ENCODE results near the gene NFKBIL1. TPM values are rescaled to one million over a fixed set of nuclear protein-coding genes. Genes with fewer than 3 reads are reported as not detected.

Gene NFKBIL1
- polyA plus RNA-seq, 1 of the 3 experiments (the other 2 are of a cell fraction), result 17.1 TPM

DNA sequence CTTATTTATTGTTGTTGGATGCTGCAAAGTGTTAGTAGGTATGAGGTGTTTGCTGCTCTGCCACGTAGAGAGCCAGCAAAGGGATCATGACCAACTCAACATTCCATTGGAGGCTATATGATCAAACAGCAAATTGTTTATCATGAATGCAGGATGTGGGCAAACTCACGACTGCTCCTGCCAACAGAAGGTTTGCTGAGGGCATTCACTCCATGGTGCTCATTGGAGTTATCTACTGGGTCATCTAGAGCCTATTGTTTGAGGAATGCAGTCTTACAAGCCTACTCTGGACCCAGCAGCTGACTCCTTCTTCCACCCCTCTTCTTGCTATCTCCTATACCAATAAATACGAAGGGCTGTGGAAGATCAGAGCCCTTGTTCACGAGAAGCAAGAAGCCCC, 37.4 kb upstream of the NFKBIL1 start:
- H4K20me1 ChIP-seq (ENCODE audit: insufficient read depth), result no peaks in the 10 kb centered on the region
- peaks cover 0 to 3% of the 10 kb centered on the region in 2 experiments; a peak in 1 of 4 replicates for H3K4me1 ChIP-seq (ENCODE audit: control insufficient read depth in 1 of 2, insufficient read depth in 2 of 2, low read depth in 1 of 2, low read length in 1 of 2)
- no peaks in the 10 kb centered on the region for H3K9me2 ChIP-seq
- no peaks in the 10 kb centered on the region for H3K36me3 ChIP-seq (replicated peaks in 1 of 2; ENCODE audit: control insufficient read depth in 1 of 2, insufficient read depth in 2 of 2, low read length in 1 of 2)
- no peak overlapping the region for H3K4me2 ChIP-seq
- no peak overlapping the region for H3K4me3 ChIP-seq (ENCODE audit: low read depth in 2 of 2, low read length in 1 of 2)
- DNase-seq, result no peak
- ChIA-PET CTCF (no interaction called here), POLR2A (no interaction called here)
- 38% methylated on average over 4 of the region's 4 CpGs for WGBS (ENCODE audit: low lambda C conversion rate)
- H3K79me2 ChIP-seq (ENCODE audit: insufficient read depth), result no peaks in the 10 kb centered on the region
- no peaks in the 10 kb centered on the region for H3K9me3 ChIP-seq
- H3K27ac ChIP-seq (ENCODE audit: low read depth in 2 of 2, low read length in 1 of 2), result no peak overlapping the region
- H3K9ac ChIP-seq, result no peak overlapping the region
- no peak overlapping the region for H2AFZ ChIP-seq (ENCODE audit: low read depth)
- H3F3A ChIP-seq (replicated peaks; ENCODE audit: insufficient read depth), result peaks cover 5% of the 10 kb centered on the region
- TF ChIP-seq RXRA (IDR thresholded peaks at IDR 0.05; ENCODE audit: borderline replicate concordance, low read depth) (no peak), TEAD4 (IDR thresholded peaks at IDR 0.05; ENCODE audit: borderline replicate concordance, insufficient read depth) (no peak), JUND (IDR thresholded peaks at IDR 0.05) (no peak), SMC3 (IDR thresholded peaks at IDR 0.05; ENCODE audit: low read depth, low read length) (no peak), NRF1 (IDR thresholded peaks at IDR 0.05; ENCODE audit: low read depth, low read length) (no peak)
- TF ChIP-seq, protein P1, sequence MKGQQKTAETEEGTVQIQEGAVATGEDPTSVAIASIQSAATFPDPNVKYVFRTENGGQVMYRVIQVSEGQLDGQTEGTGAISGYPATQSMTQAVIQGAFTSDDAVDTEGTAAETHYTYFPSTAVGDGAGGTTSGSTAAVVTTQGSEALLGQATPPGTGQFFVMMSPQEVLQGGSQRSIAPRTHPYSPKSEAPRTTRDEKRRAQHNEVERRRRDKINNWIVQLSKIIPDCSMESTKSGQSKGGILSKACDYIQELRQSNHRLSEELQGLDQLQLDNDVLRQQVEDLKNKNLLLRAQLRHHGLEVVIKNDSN (IDR thresholded peaks at IDR 0.05; ENCODE audit: borderline replicate concordance, low read depth), result no peak
- TF ChIP-seq, protein P2, sequence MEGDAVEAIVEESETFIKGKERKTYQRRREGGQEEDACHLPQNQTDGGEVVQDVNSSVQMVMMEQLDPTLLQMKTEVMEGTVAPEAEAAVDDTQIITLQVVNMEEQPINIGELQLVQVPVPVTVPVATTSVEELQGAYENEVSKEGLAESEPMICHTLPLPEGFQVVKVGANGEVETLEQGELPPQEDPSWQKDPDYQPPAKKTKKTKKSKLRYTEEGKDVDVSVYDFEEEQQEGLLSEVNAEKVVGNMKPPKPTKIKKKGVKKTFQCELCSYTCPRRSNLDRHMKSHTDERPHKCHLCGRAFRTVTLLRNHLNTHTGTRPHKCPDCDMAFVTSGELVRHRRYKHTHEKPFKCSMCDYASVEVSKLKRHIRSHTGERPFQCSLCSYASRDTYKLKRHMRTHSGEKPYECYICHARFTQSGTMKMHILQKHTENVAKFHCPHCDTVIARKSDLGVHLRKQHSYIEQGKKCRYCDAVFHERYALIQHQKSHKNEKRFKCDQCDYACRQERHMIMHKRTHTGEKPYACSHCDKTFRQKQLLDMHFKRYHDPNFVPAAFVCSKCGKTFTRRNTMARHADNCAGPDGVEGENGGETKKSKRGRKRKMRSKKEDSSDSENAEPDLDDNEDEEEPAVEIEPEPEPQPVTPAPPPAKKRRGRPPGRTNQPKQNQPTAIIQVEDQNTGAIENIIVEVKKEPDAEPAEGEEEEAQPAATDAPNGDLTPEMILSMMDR (IDR thresholded peaks at IDR 0.05), result no peak
- TF ChIP-seq, protein P3, sequence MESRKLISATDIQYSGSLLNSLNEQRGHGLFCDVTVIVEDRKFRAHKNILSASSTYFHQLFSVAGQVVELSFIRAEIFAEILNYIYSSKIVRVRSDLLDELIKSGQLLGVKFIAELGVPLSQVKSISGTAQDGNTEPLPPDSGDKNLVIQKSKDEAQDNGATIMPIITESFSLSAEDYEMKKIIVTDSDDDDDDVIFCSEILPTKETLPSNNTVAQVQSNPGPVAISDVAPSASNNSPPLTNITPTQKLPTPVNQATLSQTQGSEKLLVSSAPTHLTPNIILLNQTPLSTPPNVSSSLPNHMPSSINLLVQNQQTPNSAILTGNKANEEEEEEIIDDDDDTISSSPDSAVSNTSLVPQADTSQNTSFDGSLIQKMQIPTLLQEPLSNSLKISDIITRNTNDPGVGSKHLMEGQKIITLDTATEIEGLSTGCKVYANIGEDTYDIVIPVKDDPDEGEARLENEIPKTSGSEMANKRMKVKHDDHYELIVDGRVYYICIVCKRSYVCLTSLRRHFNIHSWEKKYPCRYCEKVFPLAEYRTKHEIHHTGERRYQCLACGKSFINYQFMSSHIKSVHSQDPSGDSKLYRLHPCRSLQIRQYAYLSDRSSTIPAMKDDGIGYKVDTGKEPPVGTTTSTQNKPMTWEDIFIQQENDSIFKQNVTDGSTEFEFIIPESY (IDR thresholded peaks at IDR 0.05; ENCODE audit: borderline replicate concordance, low read depth), result no peak
- H3K27me3 ChIP-seq (ENCODE audit: insufficient read depth), result peaks cover under 1% of the 10 kb centered on the region; the same call in 1 of the 2 replicates

DNA sequence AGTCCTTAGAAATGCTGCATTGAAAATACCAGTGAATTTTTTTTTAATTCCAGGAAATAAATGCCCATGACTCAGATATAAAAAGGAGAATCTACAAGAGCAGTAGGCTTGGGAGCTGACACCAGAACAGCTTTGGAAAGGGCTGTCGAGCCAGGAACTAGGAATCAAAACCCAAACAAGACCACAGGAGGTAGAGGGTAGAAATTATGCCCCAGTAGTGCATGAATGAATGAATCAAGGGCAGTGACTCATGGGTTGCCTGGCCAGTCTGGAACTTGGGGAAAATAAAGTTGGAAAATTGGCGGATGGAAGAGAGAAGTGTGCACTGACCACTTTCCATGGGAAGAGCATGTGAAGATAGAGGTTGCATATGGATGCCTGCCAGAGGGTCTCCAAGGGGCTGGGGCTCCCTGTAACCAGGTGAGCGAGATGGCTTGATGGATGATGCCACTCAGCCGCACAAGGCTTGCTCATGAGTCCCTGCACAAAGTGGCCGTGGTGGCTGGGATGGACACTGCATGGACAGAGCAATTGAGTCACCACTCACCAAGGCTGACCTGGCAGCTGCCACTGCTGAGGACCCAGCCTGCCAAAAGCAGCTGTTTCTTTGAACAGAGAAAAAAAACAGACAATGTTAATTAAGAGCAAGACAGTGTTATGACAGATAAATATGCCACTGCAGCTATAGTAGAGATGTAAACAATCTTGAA, 33.8 kb upstream of the NFKBIL1 start:
- CTCF ChIA-PET, result interaction anchor here (0.6 kb wide), 1 partner anchor 18 kb away, joined by 3 read pairs; no protein-coding TSS in a partner anchor
- no peak overlapping the region for H3K4me3 ChIP-seq (ENCODE audit: low read depth in 2 of 2, low read length in 1 of 2)

More for the DNA sequence above, 33.8 kb upstream of the NFKBIL1 start:
- Histone ChIP-seq H3K4me2 (no peak overlapping the region), H3K9me3 (no peaks in the 10 kb centered on the region), H3K27ac (ENCODE audit: low read depth in 2 of 2, low read length in 1 of 2) (peak overlapping the region in 1 of 2 experiments; percentile 5; a peak in 1 of 4 replicates), H4K20me1 (ENCODE audit: insufficient read depth) (no peaks in the 10 kb centered on the region), H3K9me2 (no peaks in the 10 kb centered on the region), H3K4me1 (ENCODE audit: control insufficient read depth in 1 of 2, insufficient read depth in 2 of 2, low read depth in 1 of 2, low read length in 1 of 2) (peaks cover 0 to 3% of the 10 kb centered on the region in 2 experiments; a peak in 1 of 4 replicates), H3F3A (replicated peaks; ENCODE audit: insufficient read depth) (peaks cover 5% of the 10 kb centered on the region), H3K27me3 (ENCODE audit: insufficient read depth) (peaks cover 17% of the 10 kb centered on the region; the same call in 1 of the 2 replicates), H3K79me2 (ENCODE audit: insufficient read depth) (no peaks in the 10 kb centered on the region), H3K9ac (no peak overlapping the region), H3K36me3 (replicated peaks in 1 of 2; ENCODE audit: control insufficient read depth in 1 of 2, insufficient read depth in 2 of 2, low read length in 1 of 2) (no peaks in the 10 kb centered on the region), H2AFZ (ENCODE audit: low read depth) (no peak overlapping the region)
- POLR2A ChIA-PET, result no interaction called here
- DNase-seq, result no peak
- 27% methylated on average over 5 of the region's 5 CpGs for WGBS (ENCODE audit: low lambda C conversion rate)
- TF ChIP-seq FOXJ3 (CRISPR knock-in tag; IDR thresholded peaks at IDR 0.05), result no peak
- TF ChIP-seq, protein P1 (IDR thresholded peaks at IDR 0.05; ENCODE audit: borderline replicate concordance, low read depth), result no peak
- TF ChIP-seq MXI1 (IDR thresholded peaks at IDR 0.05; ENCODE audit: low read depth, low read length), result no peak
- TF ChIP-seq, protein P4, sequence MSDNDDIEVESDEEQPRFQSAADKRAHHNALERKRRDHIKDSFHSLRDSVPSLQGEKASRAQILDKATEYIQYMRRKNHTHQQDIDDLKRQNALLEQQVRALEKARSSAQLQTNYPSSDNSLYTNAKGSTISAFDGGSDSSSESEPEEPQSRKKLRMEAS (IDR thresholded peaks at IDR 0.05; ENCODE audit: low read depth), result no peak
- TF ChIP-seq RXRA (IDR thresholded peaks at IDR 0.05; ENCODE audit: borderline replicate concordance, low read depth), result no peak
- TF ChIP-seq FOSL2 (IDR thresholded peaks at IDR 0.05; ENCODE audit: borderline replicate concordance, low read depth), result no peak
- no peak for TF ChIP-seq NRF1 (IDR thresholded peaks at IDR 0.05; ENCODE audit: low read depth, low read length)
- no peak for TF ChIP-seq GATA2 (CRISPR knock-in tag; IDR thresholded peaks at IDR 0.05)
